ENCODE measurements around the gene CLSTN1. TPM values are rescaled to one million over a fixed set of nuclear protein-coding genes. Genes with fewer than 3 reads are reported as not detected.
A peak's percentile ranks its signal among the peaks of the same experiment; 100 is the strongest.

Gene CLSTN1
- total RNA-seq, 2 donors from 2014 or later = 235 to 251 TPM

DNA sequence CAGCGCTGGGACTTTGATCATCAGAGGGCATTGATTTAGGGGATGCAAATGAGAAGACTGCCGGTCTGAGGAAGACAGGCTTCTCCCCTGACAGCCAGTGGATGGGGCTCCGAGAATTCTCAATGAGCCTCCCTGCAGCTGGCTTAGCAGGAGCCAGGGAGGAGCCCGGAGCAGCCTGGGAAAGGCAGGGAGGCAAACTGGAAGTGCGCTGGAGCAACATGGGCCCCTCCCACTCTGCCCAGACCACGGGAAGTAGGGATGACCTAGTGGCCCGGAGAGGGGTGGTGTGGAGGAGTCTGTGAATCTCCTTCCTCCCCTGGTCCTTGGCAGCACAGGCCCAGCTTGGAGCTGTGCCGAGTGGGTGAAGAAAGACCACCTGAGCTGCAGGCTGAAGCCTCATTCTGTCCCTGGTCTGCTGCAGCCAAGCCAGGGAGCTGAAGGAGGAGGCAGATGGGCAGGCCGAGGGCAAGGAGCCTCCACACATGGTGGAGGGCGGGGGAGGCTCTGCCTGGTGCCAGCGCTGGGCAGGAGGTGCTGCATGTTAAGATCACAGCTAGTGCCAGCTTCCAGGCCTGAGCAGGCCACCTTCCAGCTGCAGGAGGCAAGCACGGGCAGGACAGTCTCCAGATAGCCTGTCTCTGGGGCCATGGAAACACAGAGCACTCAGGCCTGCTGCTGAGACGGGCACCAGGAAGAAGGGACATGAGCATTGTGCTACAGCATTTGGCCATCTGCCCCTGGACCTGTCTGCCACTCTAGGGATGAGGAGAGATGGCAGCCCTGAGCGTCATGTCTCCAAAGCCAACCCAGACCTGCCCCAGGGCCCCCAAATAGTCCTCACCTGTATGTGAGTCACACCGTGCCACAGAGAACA is 12.2 kb upstream of the CLSTN1 start:
- ATAC-seq (peak; percentile 73), DNase-seq (peak; percentile 69 to 75)
- intact Hi-C loops (cut with DNase I, micrococcal nuclease) = no loop called here

DNA sequence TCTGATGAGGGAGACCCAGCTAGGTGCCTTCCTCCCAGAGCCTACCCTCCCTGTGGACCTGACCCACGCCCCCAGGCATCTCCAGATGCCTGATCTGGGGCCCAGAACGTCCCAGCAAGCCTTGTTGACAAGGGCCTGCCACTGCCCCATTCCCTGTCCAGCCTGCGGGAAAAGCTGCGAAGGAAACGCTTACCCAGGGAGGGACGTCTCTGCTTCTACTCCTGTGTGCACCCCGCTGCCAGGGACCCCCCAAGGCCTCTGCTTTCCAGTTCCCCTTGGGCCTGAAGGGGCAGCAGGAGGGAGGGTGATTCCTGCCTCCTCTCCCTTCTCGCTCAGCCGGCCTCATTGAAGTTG is 11.6 kb upstream of the CLSTN1 start:
- intact Hi-C loops (cut with DNase I, micrococcal nuclease) = no loop called here
- DNase-seq (no peak), ATAC-seq (peak; percentile 12)

DNA sequence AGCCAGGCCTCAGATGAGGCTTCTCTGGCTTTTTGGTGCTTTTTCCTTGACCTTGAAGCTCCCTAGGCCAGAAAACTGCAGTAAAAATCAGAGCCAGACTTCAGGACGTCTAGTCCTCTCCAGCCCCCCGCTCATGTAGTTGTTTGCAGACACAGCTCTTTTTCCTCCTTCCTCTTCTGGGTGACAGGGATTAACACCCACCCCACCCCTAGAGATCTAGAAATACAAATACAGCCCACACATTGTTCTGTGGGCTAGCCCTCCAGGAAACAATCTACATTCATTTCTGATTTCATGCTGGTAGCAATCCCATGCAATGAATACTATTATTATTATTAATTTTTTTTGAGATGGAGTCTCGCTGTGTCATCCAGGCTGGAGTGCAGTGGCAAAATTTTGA is 9.9 kb upstream of the CLSTN1 start:
- ATAC-seq (no peak), DNase-seq (no peak)
- intact Hi-C loops (cut with DNase I, micrococcal nuclease) = no loop called here

DNA sequence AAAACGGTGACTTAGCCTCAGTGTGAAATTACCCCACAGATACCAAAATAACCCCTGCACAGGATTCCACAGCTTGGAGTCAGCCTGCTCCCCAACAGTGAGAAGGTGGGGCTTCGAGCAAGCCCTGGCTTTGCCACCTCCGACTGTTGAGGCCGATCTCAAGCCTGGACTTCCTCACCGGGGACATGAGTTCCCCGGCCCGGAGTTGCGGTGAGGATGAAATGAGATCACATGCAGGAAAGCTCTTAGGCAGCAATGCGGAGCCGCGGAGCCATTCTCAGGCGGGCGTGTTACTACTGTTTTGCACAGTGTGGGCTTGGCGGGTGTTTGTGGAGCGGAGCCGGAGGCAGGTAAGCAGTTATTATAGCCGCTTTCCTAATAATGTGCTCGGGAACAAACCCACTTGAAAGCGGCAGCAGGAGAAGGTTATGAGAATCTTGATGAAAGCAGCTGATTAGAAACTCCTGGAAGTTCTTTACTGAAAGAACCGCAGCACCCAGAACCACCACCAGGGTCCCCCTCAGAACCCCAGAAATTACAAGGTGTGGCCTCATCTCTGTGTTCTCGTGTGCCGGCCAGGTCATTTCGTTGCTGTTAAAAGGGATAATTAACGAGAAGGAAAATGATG is 3.9 kb upstream of the CLSTN1 start:
- intact Hi-C loops (cut with DNase I, micrococcal nuclease) = no loop called here
- DNase-seq (no peak), ATAC-seq (no peak)

DNA sequence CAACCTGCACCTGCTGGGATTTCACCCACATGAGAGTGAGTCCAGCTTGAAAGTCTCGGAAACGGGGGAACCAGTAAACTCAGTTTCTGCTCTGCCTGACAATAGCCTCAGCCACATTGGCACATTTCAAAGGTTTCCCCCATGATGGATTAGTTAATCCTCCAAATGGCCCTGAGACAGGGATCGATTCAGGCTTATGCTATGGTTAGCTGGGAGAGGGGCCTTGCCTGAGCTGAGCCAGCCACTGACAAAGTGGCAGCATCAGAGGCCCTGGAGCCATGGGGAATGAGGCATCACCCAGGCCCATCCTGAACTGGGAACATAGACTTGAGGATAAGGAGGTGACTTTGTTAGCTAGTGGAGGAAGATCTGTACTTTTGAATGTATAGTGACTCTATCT is 2.9 kb upstream of the CLSTN1 start:
- DNase-seq (no peak), ATAC-seq (no peak)
- intact Hi-C loops (cut with DNase I, micrococcal nuclease) = no loop called here

GRCh38 chr1:9826087-9826486 is 2.3 kb upstream of the CLSTN1 start:
- intact Hi-C loops (cut with DNase I, micrococcal nuclease) = no loop called here
- DNase-seq (no peak), ATAC-seq (no peak)

DNA sequence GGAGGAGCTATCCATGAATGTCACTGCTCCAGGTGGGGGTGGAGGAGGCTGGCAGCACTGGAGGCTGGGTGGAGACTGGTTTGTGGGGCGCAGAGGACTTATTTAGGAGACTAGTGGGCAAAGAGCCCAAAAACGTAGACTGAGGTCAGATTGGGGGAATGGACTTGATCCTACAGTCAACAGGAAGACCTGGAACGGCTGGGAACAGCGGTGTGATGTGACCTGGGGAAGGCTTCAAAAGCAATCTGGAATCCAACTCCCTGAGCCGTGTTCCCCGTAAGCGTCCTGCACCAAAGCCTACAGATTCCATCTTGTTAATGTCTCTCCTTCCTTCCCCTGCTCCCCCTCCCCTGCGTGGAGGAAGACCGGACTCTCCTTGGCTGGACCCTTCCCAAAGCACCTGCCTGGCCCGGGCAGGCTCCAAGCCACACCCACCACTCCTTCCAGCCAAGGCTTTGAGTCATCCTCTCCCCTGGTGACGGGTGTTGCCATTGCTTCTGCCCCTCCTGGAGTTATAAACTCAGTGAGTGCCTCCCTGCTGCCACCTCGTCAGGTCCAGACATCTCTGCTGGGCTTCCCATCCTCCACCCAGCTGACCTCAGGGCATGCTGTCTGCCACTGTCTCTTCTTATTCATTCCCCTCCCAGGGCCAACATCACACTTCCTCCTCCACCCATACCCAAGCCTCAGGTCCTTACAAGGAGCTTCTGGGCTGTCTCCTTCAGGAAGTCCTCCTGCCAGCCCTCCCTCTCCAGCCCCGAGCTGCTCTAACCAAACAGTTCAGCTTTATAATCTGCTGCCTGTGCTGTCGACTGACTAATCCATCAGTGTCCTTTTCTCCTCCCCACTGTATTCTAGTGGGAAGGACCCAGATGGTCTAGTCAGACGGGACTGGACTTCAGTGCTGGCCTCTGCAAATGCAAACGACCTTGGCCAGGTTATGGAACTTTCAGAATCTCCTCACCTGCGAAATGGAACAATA is 1.6 kb upstream of the CLSTN1 start:
- ATAC-seq (peak; percentile 79), DNase-seq (peak; percentile 86 to 96)
- intact Hi-C loops (cut with DNase I, micrococcal nuclease) = no loop called here

DNA sequence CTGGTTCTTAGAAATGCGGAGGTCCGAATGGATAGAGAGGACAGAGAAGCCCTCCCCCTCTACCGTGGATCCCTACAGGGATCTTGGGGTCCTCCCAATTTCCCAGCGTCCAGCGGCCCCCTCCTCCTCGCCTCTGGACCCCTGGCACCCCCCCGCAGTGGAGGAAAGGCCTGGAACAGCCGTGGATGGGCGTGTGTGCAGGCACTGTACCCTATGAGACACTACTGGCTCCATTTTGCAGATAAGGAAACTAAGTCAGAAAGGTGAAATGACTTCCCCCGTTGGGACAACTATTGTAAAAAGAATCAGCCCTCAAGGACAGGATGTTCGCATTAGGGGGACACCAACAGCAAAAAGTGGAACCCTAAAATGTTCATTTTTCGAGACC is 931 bp upstream of the CLSTN1 start:
- ATAC-seq (no peak), DNase-seq (no peak)
- intact Hi-C loops (cut with DNase I, micrococcal nuclease) = no loop called here

- intact Hi-C loops (cut with DNase I, micrococcal nuclease) = no loop called here
- no peak for DNase-seq
- ATAC-seq = peak; percentile 1
These were observed 147 bp downstream of the CLSTN1 start for GRCh38 chr1:9823693-9823942.

DNA sequence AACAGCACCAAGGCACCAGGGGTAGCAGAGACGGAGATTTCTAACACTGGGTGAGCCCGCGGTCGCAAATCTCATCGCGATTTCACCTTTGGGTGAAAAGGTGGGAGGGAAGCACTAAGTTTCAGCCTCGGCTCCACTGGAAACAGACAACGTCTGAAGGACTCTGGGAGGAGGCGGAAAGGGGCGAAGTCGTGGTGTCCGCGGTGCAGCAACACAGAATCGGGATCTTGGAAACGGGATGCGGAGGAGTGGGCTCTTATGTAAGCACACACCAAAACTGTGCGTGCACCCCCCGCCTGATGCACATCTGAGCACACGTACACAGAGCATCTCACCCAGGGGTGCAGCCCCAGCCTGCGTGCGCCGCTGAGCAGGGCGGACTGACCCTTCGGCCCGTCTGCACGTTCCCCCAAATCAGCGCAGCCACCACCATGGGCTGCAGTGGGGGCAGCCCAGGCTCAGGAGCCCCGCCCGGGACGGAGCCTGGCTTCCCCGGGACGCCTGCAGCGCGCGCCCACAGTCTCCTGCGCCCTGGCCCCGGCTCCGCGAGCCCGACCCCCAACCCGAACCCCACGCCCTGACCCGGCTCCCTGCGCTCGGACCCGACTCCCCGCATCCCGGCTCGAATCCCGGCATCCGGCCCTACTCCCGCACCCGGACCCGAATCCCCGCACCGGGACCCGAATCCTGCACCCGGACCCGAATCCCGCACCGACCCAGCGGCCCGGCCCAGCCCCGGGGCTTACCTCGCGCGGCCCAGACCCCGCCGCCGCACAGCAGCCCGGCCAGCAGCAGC is 670 bp downstream of the CLSTN1 start:
- DNase-seq = peak; percentile 38 to 53
- intact Hi-C loops (cut with DNase I, micrococcal nuclease) = no loop called here
- peak; percentile 2 for ATAC-seq

- DNase-seq (no peak), ATAC-seq (no peak)
- intact Hi-C loops (cut with DNase I, micrococcal nuclease) = no loop called here
These were observed 1.3 kb downstream of the CLSTN1 start for GRCh38 chr1:9822490-9822889.

GRCh38 chr1:9821710-9822109 is 2.1 kb downstream of the CLSTN1 start:
- no peak for ATAC-seq
- intact Hi-C loops (cut with DNase I, micrococcal nuclease) = no loop called here
- DNase-seq = no peak

DNA sequence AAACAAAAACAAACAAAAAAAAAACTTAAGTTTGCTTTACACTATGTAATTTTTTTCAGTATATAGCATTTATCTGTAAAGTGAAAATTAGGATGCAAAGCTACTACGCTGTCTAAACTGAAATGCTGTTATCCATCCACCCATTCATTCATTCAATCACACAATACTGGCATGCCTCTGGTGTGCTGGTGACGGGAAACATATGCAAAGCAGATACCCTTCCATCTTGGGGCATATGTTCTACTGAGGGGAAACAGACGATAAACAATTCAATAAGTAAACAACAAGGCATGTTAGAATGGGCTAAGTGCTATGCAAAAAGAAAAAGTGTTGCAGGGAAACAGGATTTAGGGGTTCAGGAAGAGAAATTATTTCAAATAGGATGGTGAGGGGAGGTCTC is 3.2 kb downstream of the CLSTN1 start:
- no peak for ATAC-seq

DNA sequence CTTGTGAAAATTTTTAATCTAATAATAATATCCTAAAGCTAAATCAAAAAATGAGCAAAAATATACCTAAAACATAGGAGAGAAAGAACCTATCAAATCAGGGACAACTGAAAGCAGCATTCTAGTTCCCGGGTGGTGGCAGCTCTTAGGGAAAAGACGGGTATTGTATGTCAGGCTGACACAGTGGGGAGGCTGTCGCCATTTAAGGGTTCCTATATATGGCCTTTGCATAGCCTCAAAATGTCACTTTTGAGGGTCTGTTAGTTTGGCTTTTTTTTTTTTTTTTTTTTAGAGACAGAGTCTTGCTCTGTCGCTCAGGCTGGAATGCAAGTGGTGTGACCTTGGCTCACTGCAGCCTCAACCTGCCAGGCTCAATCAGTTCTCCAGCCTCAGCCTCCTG is 6.0 kb downstream of the CLSTN1 start:
- DNase-seq (no peak), ATAC-seq (no peak)
- intact Hi-C loops (cut with DNase I, micrococcal nuclease) = no loop called here

More for the DNA sequence above, 3.2 kb downstream of the CLSTN1 start:
- DNase-seq = no peak
- intact Hi-C loops (cut with DNase I, micrococcal nuclease) = no loop called here

- intact Hi-C loops (cut with DNase I, micrococcal nuclease) = no loop called here
- DNase-seq = no peak
- peak; percentile 26 for ATAC-seq
These were observed 7.6 kb downstream of the CLSTN1 start for GRCh38 chr1:9816199-9816598.

DNA sequence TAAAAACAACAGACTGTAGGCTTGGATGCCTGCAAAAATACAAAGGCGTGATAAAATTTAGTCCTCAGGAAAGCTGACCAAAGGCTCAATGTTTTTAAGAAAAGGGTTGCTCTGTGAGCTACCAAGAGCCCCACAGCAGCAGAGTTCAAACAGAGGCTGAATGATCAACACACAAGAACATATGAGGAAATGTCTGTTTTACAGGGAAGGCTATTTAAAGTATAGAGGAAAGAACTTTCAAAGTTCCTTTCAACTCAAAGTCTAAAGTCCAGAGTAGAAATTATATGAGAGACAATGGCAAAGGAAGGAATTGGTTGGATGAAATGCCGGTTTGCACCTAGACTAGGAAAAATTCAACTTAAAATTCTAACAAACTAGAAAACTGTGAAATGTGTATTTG is 8.6 kb downstream of the CLSTN1 start:
- intact Hi-C loops (cut with DNase I, micrococcal nuclease) = no loop called here
- DNase-seq = no peak
- ATAC-seq = peak; percentile 94

DNA sequence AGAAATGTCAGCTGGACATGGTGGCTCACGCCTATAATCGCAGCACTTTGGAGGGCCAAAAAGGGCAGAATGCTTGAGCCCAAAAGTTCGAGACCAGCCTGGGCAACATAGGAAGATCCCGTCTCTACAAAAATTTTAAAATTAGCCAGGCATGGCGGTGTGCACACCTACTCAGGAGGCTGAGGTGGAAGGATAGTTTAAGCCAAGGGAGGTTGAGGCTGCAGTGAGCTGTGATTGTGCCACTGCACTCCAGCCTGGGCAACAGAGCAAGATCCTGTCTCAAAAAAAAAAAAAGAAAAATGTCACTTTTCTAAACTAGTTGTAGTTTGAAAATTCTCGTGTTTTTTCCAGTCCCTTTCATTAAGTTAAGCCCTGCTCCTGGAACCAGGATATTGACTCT is 9.1 kb downstream of the CLSTN1 start:
- DNase-seq = no peak
- intact Hi-C loops (cut with DNase I, micrococcal nuclease) = no loop called here
- no peak for ATAC-seq

- no peak for ATAC-seq
- intact Hi-C loops (cut with DNase I, micrococcal nuclease) = no loop called here
- DNase-seq = no peak
These were observed 12.4 kb downstream of the CLSTN1 start for GRCh38 chr1:9811239-9811966.
